Parathyroid adenoma (tissue), 2 donors: ENCODE results near the gene ZNF552.
"Not testable (repeated sequence)": the region's sequence is repeated elsewhere in the genome, so short reads cannot be mapped to it uniquely, and the experiment has no call there.

Source experiments
- H2AFZ ChIP-seq: fragments of 300-600 bp; sonication (generic); one replicate; pipeline ENCODE4 v1.7.0; 2017; ENCODE audit warnings: antibody characterized with exemption, mild to moderate bottlenecking
- H3K27ac ChIP-seq: fragments of 300-600 bp; sonication (generic); one replicate; pipeline ENCODE4 v1.7.0; 2017
- H3K27me3 ChIP-seq: fragments of 300-600 bp; sonication (generic); one replicate; pipeline ENCODE4 v1.7.0; 2017; ENCODE audit warnings: low read length; ENCODE audit not compliant: control insufficient read depth, insufficient read depth
- H3K36me3 ChIP-seq: fragments of 300-600 bp; sonication (generic); one replicate; pipeline ENCODE4 v1.7.0; 2017; ENCODE audit warnings: low read length; ENCODE audit not compliant: control insufficient read depth, insufficient read depth
- H3K4me1 ChIP-seq: fragments of 300-600 bp; sonication (generic); one replicate; pipeline ENCODE4 v1.7.0; 2017; ENCODE audit warnings: control low read depth
- H3K4me2 ChIP-seq: fragments of 300-600 bp; sonication (generic); one replicate; pipeline ENCODE4 v1.7.0; 2017; ENCODE audit warnings: low read length
- H3K4me3 ChIP-seq: fragments of 300-600 bp; sonication (generic); one replicate; pipeline ENCODE4 v1.7.0; 2017; ENCODE audit warnings: low read depth, low read length
- H3K79me2 ChIP-seq: fragments of 300-600 bp; sonication (generic); one replicate; pipeline ENCODE4 v1.7.0; 2017; ENCODE audit warnings: control low read depth
- H3K9ac ChIP-seq: fragments of 300-600 bp; sonication (generic); one replicate; pipeline ENCODE4 v1.7.0; 2017; ENCODE audit warnings: mild to moderate bottlenecking
- H3K9me3 ChIP-seq: fragments of 300-600 bp; sonication (generic); one replicate; pipeline ENCODE4 v1.7.0; 2017; ENCODE audit warnings: low read length; ENCODE audit not compliant: control insufficient read depth
- TF ChIP-seq, protein P1 (sequence below): fragments of 300-600 bp; sonication (generic); IDR thresholded peaks from one replicate; pipeline ENCODE4 v1.7.0; 2017; ENCODE audit warnings: antibody characterized with exemption, mild to moderate bottlenecking
- donor health status: primary hyperparathyroidism.

ZNF552 gene

DNA sequence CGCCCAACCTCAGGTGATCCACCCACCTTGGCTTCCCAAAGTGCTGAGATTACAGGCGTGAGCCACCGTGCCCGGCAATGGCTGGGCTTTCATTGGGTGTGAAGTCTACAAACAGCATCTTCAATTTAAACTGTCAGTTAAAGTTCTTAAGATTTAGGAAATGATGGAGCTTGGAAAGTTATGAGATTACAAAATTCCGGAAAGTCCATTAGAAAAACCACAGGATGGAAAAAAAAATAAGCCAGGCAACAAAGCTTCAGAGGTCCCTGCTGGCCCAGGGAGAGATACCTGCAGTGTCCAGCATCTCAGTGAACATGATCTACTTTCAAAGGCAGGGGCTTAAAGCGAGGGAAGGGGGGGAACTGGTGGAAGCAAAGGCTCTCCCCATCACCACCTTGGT, 10.8 kb upstream of the ZNF552 start:
- Histone ChIP-seq H3K79me2 (peaks cover 14% of the 10 kb centered on the region), H3K4me2 (no peak overlapping the region), H2AFZ (no peak overlapping the region), H3K9me3 (no peaks in the 10 kb centered on the region), H3K27me3 (no peaks in the 10 kb centered on the region), H3K4me3 (no peak overlapping the region), H3K9ac (no peak overlapping the region), H3K4me1 (no peaks in the 10 kb centered on the region), H3K27ac (no peak overlapping the region), H3K36me3 (no peaks in the 10 kb centered on the region)
- TF ChIP-seq, protein P1, sequence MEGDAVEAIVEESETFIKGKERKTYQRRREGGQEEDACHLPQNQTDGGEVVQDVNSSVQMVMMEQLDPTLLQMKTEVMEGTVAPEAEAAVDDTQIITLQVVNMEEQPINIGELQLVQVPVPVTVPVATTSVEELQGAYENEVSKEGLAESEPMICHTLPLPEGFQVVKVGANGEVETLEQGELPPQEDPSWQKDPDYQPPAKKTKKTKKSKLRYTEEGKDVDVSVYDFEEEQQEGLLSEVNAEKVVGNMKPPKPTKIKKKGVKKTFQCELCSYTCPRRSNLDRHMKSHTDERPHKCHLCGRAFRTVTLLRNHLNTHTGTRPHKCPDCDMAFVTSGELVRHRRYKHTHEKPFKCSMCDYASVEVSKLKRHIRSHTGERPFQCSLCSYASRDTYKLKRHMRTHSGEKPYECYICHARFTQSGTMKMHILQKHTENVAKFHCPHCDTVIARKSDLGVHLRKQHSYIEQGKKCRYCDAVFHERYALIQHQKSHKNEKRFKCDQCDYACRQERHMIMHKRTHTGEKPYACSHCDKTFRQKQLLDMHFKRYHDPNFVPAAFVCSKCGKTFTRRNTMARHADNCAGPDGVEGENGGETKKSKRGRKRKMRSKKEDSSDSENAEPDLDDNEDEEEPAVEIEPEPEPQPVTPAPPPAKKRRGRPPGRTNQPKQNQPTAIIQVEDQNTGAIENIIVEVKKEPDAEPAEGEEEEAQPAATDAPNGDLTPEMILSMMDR = no peak

DNA sequence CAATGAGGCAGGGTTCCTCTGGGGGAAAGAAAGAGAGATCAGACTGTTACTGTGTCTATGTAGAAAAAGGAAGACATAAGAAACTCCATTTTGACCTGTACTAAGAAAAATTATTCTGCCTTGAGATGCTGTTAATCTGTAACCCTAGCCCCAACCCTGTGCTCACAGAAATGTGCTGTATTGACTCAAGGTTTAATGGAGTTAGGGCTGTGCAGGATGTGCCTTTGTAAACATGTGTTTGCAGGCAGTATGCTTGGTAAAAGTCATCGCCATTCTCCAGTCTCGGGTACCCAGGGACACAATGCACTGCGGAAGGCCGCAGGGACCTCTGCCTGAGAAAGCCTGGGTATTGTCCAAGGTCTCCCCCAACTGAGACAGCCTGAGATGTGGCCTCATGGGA, 8.9 kb upstream of the ZNF552 start:
- H3K4me3 ChIP-seq, H3K4me2 ChIP-seq, H3K4me1 ChIP-seq, H3K9me3 ChIP-seq, H3K36me3 ChIP-seq, H3K27ac ChIP-seq, H3K27me3 ChIP-seq, H3K9ac ChIP-seq, H2AFZ ChIP-seq: not testable (repeated sequence)
- H3K79me2 ChIP-seq = peaks cover 12% of the 10 kb centered on the region

DNA sequence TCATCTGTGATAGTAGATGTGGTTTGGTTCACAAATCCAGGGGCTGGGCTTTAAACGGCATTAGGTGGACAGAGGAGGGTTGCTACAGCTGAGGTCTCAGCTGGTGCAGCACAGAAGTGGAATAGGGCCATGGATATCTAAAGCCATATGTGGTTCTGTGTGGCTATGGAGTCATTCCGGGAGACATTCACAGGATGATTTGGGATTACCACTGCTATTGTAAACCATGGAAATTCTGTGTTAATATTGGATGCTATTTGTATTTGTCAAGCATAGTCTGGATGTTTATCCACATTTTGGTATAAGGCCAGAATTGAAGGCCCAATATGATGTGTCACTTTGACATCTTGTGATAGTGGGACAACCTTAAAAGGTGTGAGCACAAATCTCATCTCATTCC, 8.4 kb upstream of the ZNF552 start:
- H3K4me2 ChIP-seq, H3K4me1 ChIP-seq, H3K36me3 ChIP-seq, H3K27me3 ChIP-seq, H3K9me3 ChIP-seq, H2AFZ ChIP-seq, H3K4me3 ChIP-seq, H3K9ac ChIP-seq, H3K27ac ChIP-seq: not testable (repeated sequence)
- H3K79me2 ChIP-seq = peaks cover 12% of the 10 kb centered on the region

DNA sequence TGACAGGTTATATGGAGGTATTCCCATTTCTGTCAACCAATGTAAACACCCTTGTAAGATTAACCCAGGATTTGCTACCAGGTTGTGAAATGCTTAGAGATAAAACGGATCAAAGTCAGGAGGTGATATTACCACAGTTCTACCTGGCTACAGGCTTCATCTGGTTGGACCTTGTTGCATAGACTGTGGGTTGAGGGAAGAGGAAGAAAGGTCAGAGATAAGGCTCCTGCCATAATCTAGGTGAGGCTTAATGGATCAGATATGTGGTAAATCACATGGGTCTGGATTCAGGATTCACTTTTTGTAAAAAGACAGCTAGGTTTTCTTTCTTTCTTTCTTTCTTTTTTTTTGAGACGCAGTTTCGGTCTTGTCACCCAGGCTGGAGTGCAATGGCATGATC, 6.8 kb upstream of the ZNF552 start:
- H3K9ac ChIP-seq, H3K27me3 ChIP-seq, H2AFZ ChIP-seq, H3K4me1 ChIP-seq, H3K4me3 ChIP-seq, H3K79me2 ChIP-seq, H3K36me3 ChIP-seq, H3K27ac ChIP-seq, H3K9me3 ChIP-seq, H3K4me2 ChIP-seq: not testable (repeated sequence)

DNA sequence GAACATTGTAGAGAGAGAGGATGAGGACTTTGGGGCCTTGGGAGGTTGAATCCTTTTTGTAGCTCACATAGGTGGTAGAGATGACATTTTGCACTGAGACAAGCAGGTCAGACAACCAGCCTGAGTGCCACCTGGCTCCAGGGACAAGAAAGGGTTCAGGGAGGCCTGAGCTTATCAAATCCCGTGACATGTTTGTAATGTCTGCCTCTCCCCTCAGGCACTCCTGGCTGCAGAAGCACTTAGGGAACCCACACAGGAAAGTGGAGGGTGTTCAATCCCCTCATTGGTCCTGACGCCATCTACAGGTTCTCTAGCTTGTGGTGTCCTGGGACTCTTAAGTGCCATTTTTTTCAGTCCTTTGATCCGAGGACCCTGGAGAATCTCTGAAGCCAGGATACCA, 6.4 kb upstream of the ZNF552 start:
- H3K4me1 ChIP-seq, H3K4me3 ChIP-seq, H3K79me2 ChIP-seq: not testable (repeated sequence)

DNA sequence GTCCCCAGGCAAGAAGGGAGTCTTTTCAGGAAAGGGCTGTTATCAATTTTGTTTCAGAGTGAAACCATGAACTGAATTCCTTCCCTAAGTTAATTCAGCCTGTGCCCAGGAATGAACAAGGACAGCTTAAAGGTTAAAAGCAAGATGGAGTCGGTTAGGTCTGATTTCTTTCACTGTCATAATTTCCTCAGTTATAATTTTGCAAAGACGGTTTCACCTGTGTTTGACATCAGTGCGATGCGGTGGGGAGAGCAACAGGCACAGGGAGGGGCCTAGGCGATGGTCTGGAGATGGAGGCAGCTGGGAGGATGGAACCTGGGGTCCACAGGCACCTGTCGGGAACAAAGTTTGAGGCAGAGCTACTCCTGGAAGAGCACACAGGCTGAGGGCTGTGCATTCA, 5.9 kb upstream of the ZNF552 start:
- Histone ChIP-seq H3K27ac (no peak overlapping the region), H3K4me2 (peak overlapping the region; percentile 87), H3K4me1 (no peaks in the 10 kb centered on the region), H3K27me3 (no peaks in the 10 kb centered on the region), H3K79me2 (peaks cover 10% of the 10 kb centered on the region), H3K4me3 (peak overlapping the region; percentile 71), H3K36me3 (no peaks in the 10 kb centered on the region), H2AFZ (no peak overlapping the region), H3K9me3 (no peaks in the 10 kb centered on the region), H3K9ac (no peak overlapping the region)
- TF ChIP-seq, protein P1 = no peak

More for the DNA sequence above, 6.4 kb upstream of the ZNF552 start:
- H2AFZ ChIP-seq, H3K27me3 ChIP-seq, H3K27ac ChIP-seq, H3K36me3 ChIP-seq, H3K9ac ChIP-seq, H3K4me2 ChIP-seq, H3K9me3 ChIP-seq: not testable (repeated sequence)

DNA sequence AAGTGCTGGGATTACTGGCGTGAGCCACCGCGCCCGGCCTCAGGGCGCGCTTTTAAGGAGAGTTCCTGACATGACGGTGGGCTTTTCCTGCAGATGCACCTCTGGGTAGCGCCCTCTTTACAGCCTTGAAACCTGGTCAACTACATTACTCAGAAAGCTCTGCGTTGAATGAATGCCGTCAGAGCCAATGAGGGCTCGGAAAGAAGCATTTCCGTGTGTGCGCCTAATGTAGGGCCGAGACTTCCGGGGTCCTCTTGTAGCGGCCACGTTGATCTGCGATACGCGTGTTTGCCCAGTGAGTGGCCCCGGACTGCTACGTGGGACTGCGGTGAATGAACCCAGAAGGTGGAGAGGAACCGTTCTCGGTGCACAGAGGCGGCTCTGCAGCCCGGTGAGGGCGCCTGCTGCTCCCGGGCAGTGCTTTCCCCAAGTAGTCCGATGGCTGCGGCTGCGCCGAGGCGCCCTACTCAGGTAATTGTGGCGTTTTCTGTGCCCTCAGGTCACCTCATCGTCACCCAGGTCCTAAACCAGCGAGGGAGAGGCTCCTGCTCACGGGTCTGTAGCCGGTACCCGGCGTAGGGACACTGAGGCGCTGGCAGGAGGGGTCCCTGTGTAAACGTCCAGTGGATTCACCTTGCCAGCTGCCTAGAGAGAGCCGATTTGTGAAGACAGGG, 4.9 kb upstream of the ZNF552 start:
- H3K4me3 ChIP-seq = peak overlapping the region; percentile 71

More for the DNA sequence above, 4.9 kb upstream of the ZNF552 start:
- Histone ChIP-seq H3K79me2 (peaks cover 15% of the 10 kb centered on the region), H3K4me2 (peak overlapping the region; percentile 87), H3K27ac (peak overlapping the region; percentile 55), H3K36me3 (no peaks in the 10 kb centered on the region), H2AFZ (peak overlapping the region; percentile 88), H3K4me1 (peaks cover 3% of the 10 kb centered on the region), H3K9me3 (no peaks in the 10 kb centered on the region), H3K9ac (peak overlapping the region; percentile 40), H3K27me3 (no peaks in the 10 kb centered on the region)
- TF ChIP-seq, protein P1 = no peak
